Uterus (tissue), 4 donors: ENCODE results near the gene TRABD. TPM values are rescaled to one million over a fixed set of nuclear protein-coding genes. Genes with fewer than 3 reads are reported as not detected.
"Not testable (repeated sequence)": the region's sequence is repeated elsewhere in the genome, so short reads cannot be mapped to it uniquely, and the experiment has no call there.

Experiments
- DNase-seq, 2 donors: peaks; one replicate each; pipeline ENCODE4 v3.0.0-alpha.2; 2019 to 2020
- H3K27ac ChIP-seq, 2 donors: fragments of 200-600 bp; sonication (generic); 1 replicate in 1 of 2; 2 replicates in 1 of 2; pipeline ENCODE4 v1.5.1; 2016 to 2018
- H3K27me3 ChIP-seq, 2 donors: fragments of 200-600 bp; sonication (generic); one replicate each; pipeline ENCODE4 v1.5.1; 2018 to 2019; ENCODE audit warnings: control low read depth in 1 of 2
- H3K36me3 ChIP-seq, 2 donors: fragments of 200-600 bp; sonication (generic); one replicate each; pipeline ENCODE4 v1.5.1; 2019; ENCODE audit warnings: control low read depth in 1 of 2
- H3K4me1 ChIP-seq, 2 donors: fragments of 200-600 bp; sonication (generic); one replicate each; pipeline ENCODE4 v1.5.1; 2018 to 2019; ENCODE audit warnings: control low read depth in 1 of 2
- H3K4me3 ChIP-seq, 2 donors: fragments of 200-600 bp; sonication (generic); 1 replicate in 1 of 2; 2 replicates in 1 of 2; pipeline ENCODE4 v1.5.1; 2018 to 2019; ENCODE audit warnings: mild to moderate bottlenecking in 1 of 2
- H3K9me3 ChIP-seq, 2 donors: fragments of 200-600 bp; sonication (generic); one replicate each; pipeline ENCODE4 v1.5.1; 2019; ENCODE audit warnings: control low read depth in 1 of 2
- POLR2A ChIP-seq, 2 donors: fragments of 450-650 bp; IDR thresholded peaks; one replicate each; pipeline ENCODE4 v1.6.1; 2016; ENCODE audit warnings: antibody characterized with exemption in 2 of 2, mild to moderate bottlenecking in 1 of 2, moderate library complexity in 1 of 2
- intact Hi-C: fragments of 100-400 bp; cut with DNase I; formaldehyde crosslinking; loops from one replicate; pipeline ENCODE4 v1.15.1; 2023; ENCODE audit warnings: low total_unique reads
- total RNA-seq, 4 donors: library from RNA; depleted of rRNA in 3 of 4; stranded (reverse); fragments of >200 nt in 3 of 4; gene quantifications; one replicate each; pipeline versions ENCODE4 v1.1.0 to v1.2.4, GENCODE V29; 2014 to 2023
- TF ChIP-seq, protein P1 (sequence below), 4 experiments: fragments of 200-600 bp in 2 of 4; fragments of 450-650 bp in 2 of 4; sonication (generic) in 2 of 4; IDR thresholded peaks; one replicate each; pipeline ENCODE4 v1.5.1; 2016 to 2019; ENCODE audit warnings: antibody characterized with exemption in 4 of 4, mild to moderate bottlenecking in 2 of 4, moderate library complexity in 1 of 4
- donor health status: DM: yes; HTN: yes; CAD: no.

The TRABD gene
- total RNA-seq, 4 donors from 2014 or later = 9.5 to 37.3 (median 15.0) TPM

DNA sequence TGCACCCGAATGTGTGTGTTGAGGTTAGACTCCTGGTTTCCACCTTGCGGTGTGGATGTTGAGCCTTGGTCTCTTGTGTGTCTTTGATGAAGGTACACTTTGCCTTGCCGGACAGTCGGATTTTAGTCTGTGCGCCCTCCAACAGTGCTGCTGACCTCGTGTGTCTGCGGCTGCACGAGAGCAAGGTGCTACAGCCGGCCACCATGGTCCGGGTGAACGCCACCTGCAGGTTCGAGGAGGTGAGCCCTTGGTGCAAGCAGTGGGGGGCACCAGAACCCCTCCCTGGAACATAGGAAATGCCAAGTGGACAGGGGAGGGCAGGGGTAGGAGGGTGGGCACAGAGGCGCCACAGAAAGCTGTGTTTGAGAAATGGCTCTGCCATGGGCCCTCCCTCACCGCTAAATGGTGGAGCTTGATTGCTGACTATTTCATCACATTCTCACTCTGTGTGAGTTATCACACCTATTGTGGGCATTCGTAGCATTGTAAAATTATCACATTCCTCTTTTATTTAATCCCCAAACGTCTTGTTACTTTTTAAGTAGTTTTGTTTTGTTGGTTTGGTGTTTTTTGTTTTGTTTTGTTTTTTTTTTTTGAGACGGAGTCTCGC, 41.6 kb upstream of the TRABD start:
- intact Hi-C loops = no loop called here
- H3K9me3 ChIP-seq = no peaks in the 10 kb centered on the region
- no peak overlapping the region for H3K4me3 ChIP-seq
- H3K36me3 ChIP-seq = no peaks in the 10 kb centered on the region
- H3K27ac ChIP-seq = no peak overlapping the region
- DNase-seq = peak in 1 of 2 donors; percentile 4
- no peaks in the 10 kb centered on the region for H3K4me1 ChIP-seq
- no peak for TF ChIP-seq POLR2A (IDR thresholded peaks at IDR 0.05)
- TF ChIP-seq, protein P1, sequence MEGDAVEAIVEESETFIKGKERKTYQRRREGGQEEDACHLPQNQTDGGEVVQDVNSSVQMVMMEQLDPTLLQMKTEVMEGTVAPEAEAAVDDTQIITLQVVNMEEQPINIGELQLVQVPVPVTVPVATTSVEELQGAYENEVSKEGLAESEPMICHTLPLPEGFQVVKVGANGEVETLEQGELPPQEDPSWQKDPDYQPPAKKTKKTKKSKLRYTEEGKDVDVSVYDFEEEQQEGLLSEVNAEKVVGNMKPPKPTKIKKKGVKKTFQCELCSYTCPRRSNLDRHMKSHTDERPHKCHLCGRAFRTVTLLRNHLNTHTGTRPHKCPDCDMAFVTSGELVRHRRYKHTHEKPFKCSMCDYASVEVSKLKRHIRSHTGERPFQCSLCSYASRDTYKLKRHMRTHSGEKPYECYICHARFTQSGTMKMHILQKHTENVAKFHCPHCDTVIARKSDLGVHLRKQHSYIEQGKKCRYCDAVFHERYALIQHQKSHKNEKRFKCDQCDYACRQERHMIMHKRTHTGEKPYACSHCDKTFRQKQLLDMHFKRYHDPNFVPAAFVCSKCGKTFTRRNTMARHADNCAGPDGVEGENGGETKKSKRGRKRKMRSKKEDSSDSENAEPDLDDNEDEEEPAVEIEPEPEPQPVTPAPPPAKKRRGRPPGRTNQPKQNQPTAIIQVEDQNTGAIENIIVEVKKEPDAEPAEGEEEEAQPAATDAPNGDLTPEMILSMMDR (IDR thresholded peaks at IDR 0.05) = no peak
- H3K27me3 ChIP-seq = no peaks in the 10 kb centered on the region

DNA sequence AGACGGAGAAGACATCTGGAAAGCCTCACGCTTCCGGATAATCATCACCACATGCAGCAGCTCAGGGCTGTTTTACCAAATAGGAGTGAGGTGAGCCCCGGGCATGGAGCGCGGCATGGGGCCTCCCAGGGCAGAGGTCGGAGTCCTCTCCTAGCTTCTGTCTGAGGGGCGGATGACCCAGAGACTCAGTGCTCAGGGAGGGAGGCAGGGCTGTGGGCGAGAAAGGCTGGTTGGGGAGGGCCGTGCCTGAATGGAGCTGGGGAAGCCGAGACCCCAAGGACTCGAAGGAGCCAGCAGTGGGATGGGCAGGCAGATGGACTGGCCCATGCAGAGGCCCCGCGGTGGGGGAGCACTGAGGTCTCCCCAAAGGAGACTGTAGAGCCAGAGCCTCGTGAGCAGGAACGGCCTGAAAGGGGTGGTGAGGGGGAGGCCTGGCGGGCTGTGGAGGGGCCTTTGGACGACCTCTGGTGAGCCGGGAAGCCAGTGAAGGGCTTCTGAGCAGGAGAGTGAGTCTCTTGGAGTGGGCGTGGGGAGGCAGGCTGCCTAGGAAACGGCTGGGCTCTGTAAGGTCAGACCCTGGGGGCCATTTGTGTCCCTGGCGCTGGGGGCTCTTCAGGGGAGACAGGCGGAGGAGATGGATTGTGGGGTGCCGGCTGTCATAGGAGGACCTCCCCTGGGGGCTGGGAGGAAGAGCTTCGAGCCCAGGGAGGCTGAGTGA, 39.8 kb upstream of the TRABD start:
- Histone ChIP-seq H3K36me3 (no peaks in the 10 kb centered on the region), H3K27ac (no peak overlapping the region), H3K4me3 (no peak overlapping the region), H3K27me3 (no peaks in the 10 kb centered on the region), H3K4me1 (no peaks in the 10 kb centered on the region), H3K9me3 (no peaks in the 10 kb centered on the region)
- no peak for TF ChIP-seq POLR2A (IDR thresholded peaks at IDR 0.05)
- TF ChIP-seq, protein P1 (IDR thresholded peaks at IDR 0.05) = no peak
- intact Hi-C loops = no loop called here
- DNase-seq = peak in 1 of 2 donors; percentile 6

DNA sequence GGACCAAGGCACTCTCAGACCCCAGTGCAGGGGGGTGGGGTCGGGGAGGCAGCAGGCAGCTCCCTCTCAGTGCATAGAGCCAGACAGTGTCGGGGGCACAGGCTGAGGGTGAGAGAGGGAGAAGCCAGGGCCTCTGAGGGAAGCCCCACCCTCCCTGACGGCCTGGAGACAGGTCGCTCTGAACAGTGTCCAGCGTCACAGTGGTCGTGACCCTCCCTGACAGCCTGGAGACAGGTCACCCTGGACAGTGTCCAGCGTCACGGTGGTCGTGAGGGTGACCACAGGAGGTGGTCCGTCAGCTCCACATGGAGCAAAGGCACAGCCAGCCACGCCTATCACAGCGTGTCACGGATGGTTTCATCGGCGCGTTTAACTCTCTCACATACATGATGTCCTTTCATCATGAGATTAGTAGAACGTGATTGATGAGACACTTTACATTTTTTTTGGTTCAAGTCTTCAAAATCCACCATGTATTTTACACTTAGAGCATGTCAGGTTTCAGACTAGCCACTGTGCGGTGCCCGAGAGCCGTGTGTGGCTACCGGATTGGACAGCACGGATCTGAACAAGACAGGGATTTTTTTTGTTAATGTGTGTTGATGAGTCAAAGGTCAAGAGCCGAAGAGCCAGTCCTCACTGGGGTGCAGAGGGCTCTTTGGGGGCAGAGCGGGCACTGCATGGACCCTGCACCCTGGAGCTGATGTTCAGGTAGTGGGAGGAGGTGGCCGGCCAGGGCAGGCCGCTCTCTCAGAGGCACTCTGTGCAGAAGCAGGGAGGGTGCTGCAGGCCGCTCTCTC, 39.1 kb upstream of the TRABD start:
- intact Hi-C loops = no loop called here
- Histone ChIP-seq H3K9me3 (no peaks in the 10 kb centered on the region), H3K27ac (no peak overlapping the region), H3K4me1 (no peaks in the 10 kb centered on the region), H3K4me3 (no peak overlapping the region), H3K27me3 (no peaks in the 10 kb centered on the region), H3K36me3 (no peaks in the 10 kb centered on the region)
- TF ChIP-seq, protein P1 (IDR thresholded peaks at IDR 0.05) = peak; percentile 60 to 77 (median 74)
- no peak for TF ChIP-seq POLR2A (IDR thresholded peaks at IDR 0.05)
- peak; percentile 54 to 65 for DNase-seq

DNA sequence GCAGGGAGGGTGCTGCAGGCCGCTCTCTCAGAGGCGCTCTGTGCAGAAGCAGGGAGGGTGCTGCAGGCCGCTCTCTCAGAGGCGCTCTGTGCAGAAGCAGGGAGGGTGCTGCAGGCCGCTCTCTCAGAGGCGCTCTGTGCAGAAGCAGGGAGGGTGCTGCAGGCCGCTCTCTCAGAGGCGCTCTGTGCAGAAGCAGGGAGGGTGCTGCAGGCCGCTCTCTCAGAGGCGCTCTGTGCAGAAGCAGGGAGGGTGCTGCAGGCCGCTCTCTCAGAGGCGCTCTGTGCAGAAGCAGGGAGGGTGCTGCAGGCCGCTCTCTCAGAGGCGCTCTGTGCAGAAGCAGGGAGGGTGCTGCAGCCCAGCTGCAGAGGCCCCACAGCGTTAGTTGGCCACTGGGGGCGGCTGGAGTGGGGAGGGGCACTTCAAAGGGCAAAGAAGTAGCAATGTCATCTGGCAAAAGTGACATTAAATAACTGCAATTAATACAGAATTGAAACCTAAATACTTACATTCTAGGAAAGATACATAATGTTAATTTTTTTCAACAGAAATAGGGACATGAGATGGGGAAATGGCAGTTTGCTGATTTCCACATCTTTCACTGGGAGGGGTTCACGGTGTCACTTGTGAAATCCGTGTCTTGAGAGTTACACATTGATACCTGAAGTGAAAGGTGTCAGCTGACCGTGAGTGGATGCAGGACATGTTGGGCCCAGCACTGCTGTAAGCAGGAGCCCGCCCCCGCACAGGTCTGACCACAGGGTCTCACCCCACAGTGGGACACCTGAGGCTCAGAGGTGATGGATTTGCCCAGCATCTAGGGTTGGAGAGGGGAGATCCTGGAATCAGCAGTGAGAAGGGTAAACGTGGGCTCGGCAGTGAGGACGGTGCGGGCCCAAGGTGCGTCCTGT, 38.2 kb upstream of the TRABD start:
- H3K27ac ChIP-seq, H3K27me3 ChIP-seq, intact Hi-C loops, H3K9me3 ChIP-seq, DNase-seq, H3K4me1 ChIP-seq, H3K36me3 ChIP-seq, H3K4me3 ChIP-seq: not testable (repeated sequence)

DNA sequence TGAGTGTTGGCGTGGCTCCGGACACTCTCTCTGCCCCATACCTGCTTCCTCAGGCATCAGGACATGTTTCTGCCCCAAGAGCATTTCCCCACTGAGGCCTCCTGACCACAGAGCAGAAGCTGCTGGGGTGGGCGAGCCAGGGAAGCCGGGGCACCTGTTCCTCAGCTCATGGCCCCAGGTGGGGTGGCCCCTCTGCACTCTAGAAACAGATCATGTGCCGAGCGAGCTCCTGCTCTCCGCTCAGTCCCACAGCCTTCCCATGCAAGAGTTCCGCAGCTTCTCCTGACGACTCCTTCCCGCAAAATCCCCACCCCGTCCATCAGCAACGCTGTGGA, 37.6 kb upstream of the TRABD start:
- no peak for DNase-seq
- intact Hi-C loops = no loop called here
- no peaks in the 10 kb centered on the region for H3K27me3 ChIP-seq

More for the DNA sequence above, 37.6 kb upstream of the TRABD start:
- H3K36me3 ChIP-seq = no peaks in the 10 kb centered on the region
- H3K4me1 ChIP-seq = no peaks in the 10 kb centered on the region
- TF ChIP-seq, protein P1 (IDR thresholded peaks at IDR 0.05) = no peak
- no peak for TF ChIP-seq POLR2A (IDR thresholded peaks at IDR 0.05)
- H3K4me3 ChIP-seq = no peak overlapping the region
- H3K27ac ChIP-seq = no peak overlapping the region
- H3K9me3 ChIP-seq = no peaks in the 10 kb centered on the region
